ENCODE results near the gene ATG4C.

DNA sequence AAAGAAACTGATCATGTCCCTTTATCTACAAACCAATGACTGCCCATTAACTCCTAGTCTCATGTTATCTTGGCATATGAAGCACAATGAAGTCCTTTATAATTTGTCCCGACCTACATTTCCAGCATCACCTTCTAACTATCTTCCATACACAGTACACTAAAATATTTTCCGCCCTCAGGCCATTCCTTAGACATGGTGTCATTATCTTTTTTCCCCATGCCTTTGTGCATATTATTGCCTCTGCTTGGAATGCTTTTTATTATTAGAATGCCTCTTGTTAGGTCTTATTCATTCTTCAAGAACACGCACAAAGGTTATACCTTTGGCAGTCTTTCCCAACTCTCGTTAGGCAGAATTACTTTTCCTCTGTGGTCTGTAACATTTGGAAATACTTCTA, 39.6 kb downstream of the ATG4C start:
- TF ChIP-seq, protein P1, sequence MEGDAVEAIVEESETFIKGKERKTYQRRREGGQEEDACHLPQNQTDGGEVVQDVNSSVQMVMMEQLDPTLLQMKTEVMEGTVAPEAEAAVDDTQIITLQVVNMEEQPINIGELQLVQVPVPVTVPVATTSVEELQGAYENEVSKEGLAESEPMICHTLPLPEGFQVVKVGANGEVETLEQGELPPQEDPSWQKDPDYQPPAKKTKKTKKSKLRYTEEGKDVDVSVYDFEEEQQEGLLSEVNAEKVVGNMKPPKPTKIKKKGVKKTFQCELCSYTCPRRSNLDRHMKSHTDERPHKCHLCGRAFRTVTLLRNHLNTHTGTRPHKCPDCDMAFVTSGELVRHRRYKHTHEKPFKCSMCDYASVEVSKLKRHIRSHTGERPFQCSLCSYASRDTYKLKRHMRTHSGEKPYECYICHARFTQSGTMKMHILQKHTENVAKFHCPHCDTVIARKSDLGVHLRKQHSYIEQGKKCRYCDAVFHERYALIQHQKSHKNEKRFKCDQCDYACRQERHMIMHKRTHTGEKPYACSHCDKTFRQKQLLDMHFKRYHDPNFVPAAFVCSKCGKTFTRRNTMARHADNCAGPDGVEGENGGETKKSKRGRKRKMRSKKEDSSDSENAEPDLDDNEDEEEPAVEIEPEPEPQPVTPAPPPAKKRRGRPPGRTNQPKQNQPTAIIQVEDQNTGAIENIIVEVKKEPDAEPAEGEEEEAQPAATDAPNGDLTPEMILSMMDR (IDR thresholded peaks at IDR 0.05), result no peak
- TF ChIP-seq POLR2AphosphoS5 (IDR thresholded peaks at IDR 0.05) (no peak), POLR2A (IDR thresholded peaks at IDR 0.05) (no peak)

Measured in prostate gland (tissue), 2 donors.